Measurements from ENCODE around the gene POR. TPM values are rescaled to one million over a fixed set of nuclear protein-coding genes. Genes with fewer than 3 reads are reported as not detected.

POR gene
- polyA plus RNA-seq, 1 of the 3 experiments (the other 2 are of a cell fraction), result 68.7 TPM

- H3F3A ChIP-seq (replicated peaks; ENCODE audit: insufficient read depth), result no peaks in the 10 kb centered on the region
- H3K4me3 ChIP-seq (ENCODE audit: low read depth in 2 of 2, low read length in 1 of 2), result no peak overlapping the region
- H3K79me2 ChIP-seq (ENCODE audit: insufficient read depth), result no peaks in the 10 kb centered on the region
- no peaks in the 10 kb centered on the region for H3K36me3 ChIP-seq (replicated peaks in 1 of 2; ENCODE audit: control insufficient read depth in 1 of 2, insufficient read depth in 2 of 2, low read length in 1 of 2)
- no peak overlapping the region for H2AFZ ChIP-seq (ENCODE audit: low read depth)
- POLR2A ChIA-PET, result no interaction called here
- no peak for TF ChIP-seq FOSL2 (IDR thresholded peaks at IDR 0.05; ENCODE audit: borderline replicate concordance, low read depth)
- TF ChIP-seq CHD2 (IDR thresholded peaks at IDR 0.05; ENCODE audit: low read length, partially characterized antibody), result no peak
- no peak for TF ChIP-seq SIN3A (IDR thresholded peaks at IDR 0.05; ENCODE audit: borderline replicate concordance, low read depth, low read length)
- H3K27me3 ChIP-seq (ENCODE audit: insufficient read depth), result no peaks in the 10 kb centered on the region
- no peak overlapping the region for H3K9ac ChIP-seq
- no peaks in the 10 kb centered on the region for H4K20me1 ChIP-seq (ENCODE audit: insufficient read depth)
- CTCF ChIA-PET, result interaction anchor here (1.3 to 4.0 kb wide), 2 partner anchors 8 to 102 kb away, joined by 6 to 18 read pairs; no protein-coding TSS in a partner anchor
- no peak for DNase-seq
- no peaks in the 10 kb centered on the region for H3K9me3 ChIP-seq
- H3K9me2 ChIP-seq, result no peaks in the 10 kb centered on the region
- peaks cover 0 to 45% of the 10 kb centered on the region in 2 experiments; a peak in 1 of 4 replicates for H3K4me1 ChIP-seq (ENCODE audit: control insufficient read depth in 1 of 2, insufficient read depth in 2 of 2, low read depth in 1 of 2, low read length in 1 of 2)
- no peak overlapping the region for H3K27ac ChIP-seq (ENCODE audit: low read depth in 2 of 2, low read length in 1 of 2)
- 92% methylated on average over 7 of the region's 10 CpGs for WGBS (ENCODE audit: low lambda C conversion rate)
- no peak overlapping the region for H3K4me2 ChIP-seq
Observed at GRCh38 chr7:75968012-75968411, 53.1 kb downstream of the POR start.

- Histone ChIP-seq H3K79me2 (ENCODE audit: insufficient read depth) (no peaks in the 10 kb centered on the region), H3F3A (replicated peaks; ENCODE audit: insufficient read depth) (no peaks in the 10 kb centered on the region), H3K4me2 (no peak overlapping the region), H3K27me3 (ENCODE audit: insufficient read depth) (no peaks in the 10 kb centered on the region), H2AFZ (ENCODE audit: low read depth) (no peak overlapping the region), H3K9me2 (no peaks in the 10 kb centered on the region), H3K9me3 (no peaks in the 10 kb centered on the region), H3K9ac (no peak overlapping the region), H3K4me1 (ENCODE audit: control insufficient read depth in 1 of 2, insufficient read depth in 2 of 2, low read depth in 1 of 2, low read length in 1 of 2) (peaks cover 0 to 40% of the 10 kb centered on the region in 2 experiments; a peak in 1 of 4 replicates), H3K27ac (ENCODE audit: low read depth in 2 of 2, low read length in 1 of 2) (no peak overlapping the region; a peak in 1 of 4 replicates), H3K36me3 (replicated peaks in 1 of 2; ENCODE audit: control insufficient read depth in 1 of 2, insufficient read depth in 2 of 2, low read length in 1 of 2) (peaks cover 0 to 3% of the 10 kb centered on the region in 2 experiments), H3K4me3 (ENCODE audit: low read depth in 2 of 2, low read length in 1 of 2) (no peak overlapping the region), H4K20me1 (ENCODE audit: insufficient read depth) (no peaks in the 10 kb centered on the region)
- TF ChIP-seq PBX3 (IDR thresholded peaks at IDR 0.05) (no peak), TEAD4 (IDR thresholded peaks at IDR 0.05; ENCODE audit: borderline replicate concordance, insufficient read depth) (no peak), ELF1 (IDR thresholded peaks at IDR 0.05) (no peak), NRF1 (IDR thresholded peaks at IDR 0.05; ENCODE audit: low read depth, low read length) (no peak), MXI1 (IDR thresholded peaks at IDR 0.05; ENCODE audit: low read depth, low read length) (no peak), USF1 (IDR thresholded peaks at IDR 0.05; ENCODE audit: borderline replicate concordance, low read depth) (no peak), REST (IDR thresholded peaks at IDR 0.05; ENCODE audit: low read depth, low read length) (no peak), YY1 (IDR thresholded peaks at IDR 0.05; ENCODE audit: low read depth) (no peak), RXRA (IDR thresholded peaks at IDR 0.05; ENCODE audit: borderline replicate concordance, low read depth) (no peak)
- CTCF ChIA-PET, result interaction anchor here (1.3 kb wide), 1 partner anchor 8 kb away, joined by 3 read pairs; no protein-coding TSS in a partner anchor
- POLR2A ChIA-PET, result no interaction called here
- WGBS (ENCODE audit: low lambda C conversion rate), result 88% methylated on average over 12 of the region's 12 CpGs
- DNase-seq, result no peak
Observed at GRCh38 chr7:75968561-75969001, 53.6 kb downstream of the POR start.
